ENCODE results near the gene TMEM38A.
"Not testable (repeated sequence)": the region's sequence is repeated elsewhere in the genome, so short reads cannot be mapped to it uniquely, and the experiment has no call there.

The TMEM38A gene

GRCh38 chr19:16679811-16680210 lies 18.9 kb downstream of the TMEM38A start:
- DNase-seq = no peak

GRCh38 chr19:16682539-16682938 lies 21.6 kb downstream of the TMEM38A start:
- no peak for DNase-seq

GRCh38 chr19:16684216-16684615 lies 23.3 kb downstream of the TMEM38A start:
- no peak for DNase-seq

- DNase-seq = no peak
These were observed 27.1 kb downstream of the TMEM38A start for GRCh38 chr19:16688084-16688483.

- DNase-seq = no peak
These were observed 38.0 kb downstream of the TMEM38A start for GRCh38 chr19:16698914-16699313.

GRCh38 chr19:16702123-16702522 lies 41.2 kb downstream of the TMEM38A start:
- no peak for DNase-seq

- no peak for DNase-seq
These were observed 42.7 kb downstream of the TMEM38A start for GRCh38 chr19:16703677-16704076.

- DNase-seq = not testable (repeated sequence)
These were observed 49.9 kb downstream of the TMEM38A start for GRCh38 chr19:16710870-16711269.

GRCh38 chr19:16712295-16712694 lies 51.4 kb downstream of the TMEM38A start:
- not testable (repeated sequence) for DNase-seq

- DNase-seq = no peak
These were observed 53.9 kb downstream of the TMEM38A start for GRCh38 chr19:16714702-16715287.

- DNase-seq = no peak
These were observed 54.7 kb downstream of the TMEM38A start for GRCh38 chr19:16715611-16716010.

- no peak for DNase-seq
These were observed 60.1 kb downstream of the TMEM38A start for GRCh38 chr19:16721051-16721450.

- DNase-seq = no peak
These were observed 61.7 kb downstream of the TMEM38A start for GRCh38 chr19:16722591-16722990.

- DNase-seq = no peak
These were observed 66.0 kb downstream of the TMEM38A start for GRCh38 chr19:16726916-16727315.

- DNase-seq = not testable (repeated sequence)
These were observed 74.8 kb downstream of the TMEM38A start for GRCh38 chr19:16735650-16736266.

- DNase-seq = no peak
These were observed 75.8 kb downstream of the TMEM38A start for GRCh38 chr19:16736709-16737108.

- no peak for DNase-seq
These were observed 77.0 kb downstream of the TMEM38A start for GRCh38 chr19:16737911-16738310.

- DNase-seq = no peak
These were observed 78.6 kb downstream of the TMEM38A start for GRCh38 chr19:16739546-16739945.
